ENCODE measurements around the gene SHKBP1. TPM values are rescaled to one million over a fixed set of nuclear protein-coding genes. Genes with fewer than 3 reads are reported as not detected.

The SHKBP1 gene
- total and polyA plus RNA-seq, 2 of the 8 experiments (the other 6 are each of a cell fraction or from before 2014, with no cell fraction given): 74.6 to 98.8 TPM

GRCh38 chr19:40630571-40631160 is 54.0 kb downstream of the SHKBP1 start:
- FAIRE-seq (no peak), DNase-seq (ENCODE audit: low read depth in 1 of 2, low spot score in 2 of 2) (no peak)
- Histone ChIP-seq H2AK5ac (ENCODE audit: low read depth, low read length) (no peak overlapping the region), H3K9me3 (ENCODE audit: insufficient read depth in 2 of 2, low read depth in 1 of 2, low read length in 1 of 2) (no peaks in the 10 kb centered on the region), H3K18ac (ENCODE audit: extremely low read depth, low read length) (no peak overlapping the region), H3K79me1 (ENCODE audit: low read depth, low read length) (no peaks in the 10 kb centered on the region), H3K9ac (replicated peaks in 1 of 4; ENCODE audit: extremely low read depth in 1 of 4, low read depth in 3 of 4, low read length in 3 of 4) (no peak overlapping the region), H4K20me1 (replicated peaks in 1 of 2; ENCODE audit: control insufficient read depth in 1 of 2, insufficient read depth in 2 of 2, low read length in 2 of 2) (peaks cover 2% of the 10 kb centered on the region in 2 experiments), H2BK12ac (ENCODE audit: low read depth, low read length) (no peak overlapping the region), H3K27ac (ENCODE audit: low read depth, low read length) (no peak overlapping the region), H3K4ac (replicated peaks; ENCODE audit: insufficient read length, low read depth, low read length) (no peak overlapping the region), H2BK15ac (ENCODE audit: low read length) (no peak overlapping the region), H2BK5ac (ENCODE audit: low read depth, low read length) (no peak overlapping the region), H4K5ac (ENCODE audit: insufficient read length, low read depth, low read length) (no peak overlapping the region), H3K4me3 (ENCODE audit: extremely low read depth in 1 of 4, insufficient read depth in 2 of 4, low read depth in 3 of 4, low read length in 4 of 4) (no peak overlapping the region), H3K4me2 (ENCODE audit: insufficient read depth in 1 of 2, low read depth in 2 of 2, low read length in 2 of 2) (no peak overlapping the region), H3K23ac (ENCODE audit: insufficient read length) (no peak overlapping the region), H3K14ac (ENCODE audit: insufficient read length) (no peak overlapping the region), H3K23me2 (ENCODE audit: low read depth, low read length) (no peaks in the 10 kb centered on the region), H3K36me3 (ENCODE audit: control insufficient read depth in 2 of 4, insufficient read depth in 4 of 4, low read length in 3 of 4) (peaks cover 0 to 15% (median 8%) of the 10 kb centered on the region in 4 experiments; a peak in 5 of 8 replicates), H3K27me3 (replicated peaks in 1 of 4; ENCODE audit: control insufficient read depth in 3 of 4, extremely low read depth in 1 of 4, insufficient read depth in 3 of 4, low read length in 3 of 4) (peaks cover 0 to 13% (median 8%) of the 10 kb centered on the region in 4 experiments; a peak in 3 of 7 replicates), H3K4me1 (replicated peaks in 1 of 4; ENCODE audit: control insufficient read depth in 3 of 4, insufficient read depth in 4 of 4, low read length in 3 of 4) (peaks cover 0 to 9% (median 4%) of the 10 kb centered on the region in 4 experiments; a peak in 5 of 7 replicates), H4K8ac (ENCODE audit: extremely low read depth, insufficient read depth, low read length) (no peak overlapping the region), H2AFZ (ENCODE audit: low read length) (no peak overlapping the region), H3K56ac (replicated peaks; ENCODE audit: insufficient read length, low read depth, low read length) (no peak overlapping the region), H2BK20ac (ENCODE audit: low read length) (no peak overlapping the region), H2BK120ac (replicated peaks; ENCODE audit: low read depth, low read length) (no peak overlapping the region), H4K91ac (replicated peaks; ENCODE audit: insufficient read length, low read length) (no peak overlapping the region), H3K79me2 (ENCODE audit: control insufficient read depth in 1 of 2, insufficient read depth in 2 of 2, low read length in 2 of 2) (no peaks in the 10 kb centered on the region)
- ChIA-PET CTCF (ENCODE audit: partially characterized antibody) (interaction anchor here (1.1 kb wide), 1 partner anchor 28 kb away, joined by 6 read pairs; no protein-coding TSS in a partner anchor), POLR2A (ENCODE audit: partially characterized antibody) (interaction anchor here (0.6 to 1.8 kb wide), 5 partner anchors 13 to 1386 kb away, joined by 3 to 7 read pairs (median 3); no protein-coding TSS in a partner anchor)
- 0 out of 2 replicates have a peak, but pooled peaks have one; percentile 44 for TF ChIP-seq E2F6 (IDR thresholded peaks at IDR 0.05)
- TF ChIP-seq ZNF274 (IDR thresholded peaks at IDR 0.05; ENCODE audit: borderline replicate concordance, extremely low read depth, low read length): no peak
- WGBS, 2 experiments (ENCODE audit: extremely low coverage in 1 of 2, insufficient coverage in 1 of 2, insufficient read length in 1 of 2, insufficient replicate concordance in 2 of 2, low coverage in 1 of 2, low lambda C conversion rate in 2 of 2, missing lambda C conversion rate in 1 of 2): 84% methylated on average over 16 of the region's 16 CpGs; no CpG with 5 or more reads in 1 of the 2 experiments
